HG03342 (cell line): ENCODE data around the gene PNPO.

Source experiments
- ATAC-seq: cut with Tn5 transposase; IDR thresholded peaks from one replicate; pipeline ENCODE4 v1.9.1; 2021; ENCODE audit warnings: mild to moderate bottlenecking, moderate library complexity; ENCODE audit not compliant: unreplicated experiment

PNPO gene

GRCh38 chr17:47994724-47995123 lies 53.4 kb downstream of the PNPO start:
- ATAC-seq: no peak

DNA sequence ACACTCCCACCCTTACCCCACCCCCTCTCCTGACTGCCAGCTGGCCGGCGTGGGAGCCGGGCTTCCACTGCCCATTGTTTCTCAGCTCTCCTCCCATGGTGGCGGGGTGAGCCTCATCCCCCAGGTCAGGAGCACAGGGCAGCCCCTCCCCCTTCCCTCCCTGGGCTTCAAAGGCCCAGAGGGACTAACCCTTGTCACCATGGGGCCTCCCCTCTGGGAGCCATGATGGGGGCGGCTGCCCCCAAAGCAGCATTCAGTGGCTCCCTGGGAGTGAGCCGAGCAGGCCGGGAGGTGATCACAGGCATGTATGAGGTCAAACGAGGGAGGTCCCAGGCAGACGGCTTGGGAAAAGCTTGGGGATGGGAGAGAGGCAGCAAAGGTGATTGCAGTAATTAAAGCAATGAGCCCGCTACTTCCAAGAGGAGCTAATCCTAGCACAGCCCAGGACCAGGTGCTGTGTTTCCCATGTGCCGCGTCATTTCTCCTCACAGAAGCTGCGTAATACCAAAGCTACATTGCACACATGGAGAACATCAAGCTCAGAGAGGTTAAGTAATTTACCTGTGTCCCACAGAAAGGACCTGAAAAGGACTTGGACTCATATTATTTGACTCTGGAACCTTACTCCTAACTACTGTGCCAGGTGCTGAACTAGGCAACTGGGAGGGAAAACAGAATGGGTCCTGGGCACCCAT lies 54.0 kb downstream of the PNPO start:
- no peak for ATAC-seq

DNA sequence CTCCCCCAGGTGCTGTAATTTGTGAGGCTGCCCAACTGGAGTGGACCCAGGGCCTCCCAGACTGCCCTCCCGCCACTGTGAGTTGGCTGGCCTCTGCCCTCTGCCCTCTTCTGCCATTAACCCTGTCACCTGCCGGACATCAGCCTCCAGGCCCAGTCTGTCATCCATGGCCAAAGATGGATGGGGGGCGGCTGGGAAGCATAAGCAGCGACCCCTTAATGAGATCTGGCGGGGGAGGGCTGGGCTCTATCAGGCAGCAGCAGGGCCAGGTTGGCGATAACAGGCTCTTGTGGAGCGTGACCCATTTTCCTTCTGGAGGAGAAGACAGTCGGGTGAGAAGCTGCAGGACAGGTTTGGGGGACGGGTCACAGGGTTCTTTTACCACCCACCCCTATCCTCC lies 54.8 kb downstream of the PNPO start:
- ATAC-seq: no peak

DNA sequence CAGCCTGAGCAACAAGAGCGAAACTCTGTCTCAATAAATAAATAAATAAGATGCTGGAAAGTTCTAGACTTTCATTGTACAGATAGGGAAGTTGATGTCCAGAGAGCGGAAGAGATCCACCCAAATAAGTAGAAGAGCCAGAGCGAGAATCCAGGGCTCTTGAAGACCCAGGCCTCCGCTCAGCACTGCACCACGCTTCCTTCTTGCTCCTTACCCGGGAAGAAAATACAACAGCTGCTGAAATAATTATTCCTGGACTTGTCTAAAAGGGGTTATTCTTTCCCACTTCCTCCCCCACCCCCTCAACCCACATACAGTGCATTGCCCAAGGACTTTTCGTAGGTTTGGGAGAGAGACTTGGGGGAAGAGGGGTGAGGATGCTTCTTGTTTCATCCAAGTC lies 56.2 kb downstream of the PNPO start:
- ATAC-seq: no peak

- no peak for ATAC-seq
Observed at GRCh38 chr17:47998044-47998443, 56.7 kb downstream of the PNPO start.
